ENCODE measurements around the gene ANO10.

The ANO10 gene

GRCh38 chr3:43542328-43543043 is 79.3 kb downstream of the ANO10 start:
- no peaks in the 10 kb centered on the region for H3K4me1 ChIP-seq (ENCODE audit: insufficient read depth, low read length, severe bottlenecking)
- H3F3A ChIP-seq (ENCODE audit: insufficient read depth, low read length) = no peaks in the 10 kb centered on the region
- no peak overlapping the region for H3K4me2 ChIP-seq (ENCODE audit: low read length)
- H4K20me1 ChIP-seq (ENCODE audit: insufficient read depth, low read length) = no peaks in the 10 kb centered on the region
- H3K9me2 ChIP-seq (ENCODE audit: low read depth, low read length) = no peaks in the 10 kb centered on the region
- no peaks in the 10 kb centered on the region for H3K27me3 ChIP-seq (ENCODE audit: insufficient read depth, low read length)
- H3K79me2 ChIP-seq (ENCODE audit: insufficient read depth, low read length) = no peaks in the 10 kb centered on the region
- no peak overlapping the region for H3K9ac ChIP-seq (ENCODE audit: low read length)
- TF ChIP-seq CTCF (IDR thresholded peaks at IDR 0.05; ENCODE audit: low read length) (no peak), EZH2 (IDR thresholded peaks at IDR 0.05; ENCODE audit: borderline replicate concordance, low read length) (no peak)
- no peaks in the 10 kb centered on the region for H3K9me3 ChIP-seq (ENCODE audit: low read length)
- H3K4me3 ChIP-seq (ENCODE audit: low read depth, low read length, poor library complexity, severe bottlenecking) = no peak overlapping the region
- no peaks in the 10 kb centered on the region for H3K36me3 ChIP-seq (ENCODE audit: insufficient read depth, low read length)
- H3K27ac ChIP-seq (ENCODE audit: low read depth, low read length, poor library complexity, severe bottlenecking) = no peak overlapping the region
- H2AFZ ChIP-seq (ENCODE audit: low read length) = no peak overlapping the region

GRCh38 chr3:43540624-43541023 is 81.2 kb downstream of the ANO10 start:
- Histone ChIP-seq H3K9ac (ENCODE audit: low read length) (no peak overlapping the region), H3K9me2 (ENCODE audit: low read depth, low read length) (no peaks in the 10 kb centered on the region), H3F3A (ENCODE audit: insufficient read depth, low read length) (no peaks in the 10 kb centered on the region), H3K4me1 (ENCODE audit: insufficient read depth, low read length, severe bottlenecking) (no peaks in the 10 kb centered on the region), H4K20me1 (ENCODE audit: insufficient read depth, low read length) (no peaks in the 10 kb centered on the region), H3K36me3 (ENCODE audit: insufficient read depth, low read length) (no peaks in the 10 kb centered on the region), H3K9me3 (ENCODE audit: low read length) (no peaks in the 10 kb centered on the region), H2AFZ (ENCODE audit: low read length) (no peak overlapping the region), H3K27ac (ENCODE audit: low read depth, low read length, poor library complexity, severe bottlenecking) (no peak overlapping the region), H3K4me3 (ENCODE audit: low read depth, low read length, poor library complexity, severe bottlenecking) (no peak overlapping the region), H3K79me2 (ENCODE audit: insufficient read depth, low read length) (no peaks in the 10 kb centered on the region), H3K4me2 (ENCODE audit: low read length) (no peak overlapping the region), H3K27me3 (ENCODE audit: insufficient read depth, low read length) (no peaks in the 10 kb centered on the region)
- no peak for TF ChIP-seq CTCF (IDR thresholded peaks at IDR 0.05; ENCODE audit: low read length)
- TF ChIP-seq EZH2 (IDR thresholded peaks at IDR 0.05; ENCODE audit: borderline replicate concordance, low read length) = no peak

- Histone ChIP-seq H2AFZ (ENCODE audit: low read length) (no peak overlapping the region), H3K27ac (ENCODE audit: low read depth, low read length, poor library complexity, severe bottlenecking) (no peak overlapping the region), H3K27me3 (ENCODE audit: insufficient read depth, low read length) (no peaks in the 10 kb centered on the region), H4K20me1 (ENCODE audit: insufficient read depth, low read length) (no peaks in the 10 kb centered on the region), H3K4me3 (ENCODE audit: low read depth, low read length, poor library complexity, severe bottlenecking) (no peak overlapping the region), H3K4me1 (ENCODE audit: insufficient read depth, low read length, severe bottlenecking) (no peaks in the 10 kb centered on the region), H3K36me3 (ENCODE audit: insufficient read depth, low read length) (no peaks in the 10 kb centered on the region), H3K9ac (ENCODE audit: low read length) (no peak overlapping the region), H3F3A (ENCODE audit: insufficient read depth, low read length) (no peaks in the 10 kb centered on the region), H3K9me2 (ENCODE audit: low read depth, low read length) (no peaks in the 10 kb centered on the region), H3K4me2 (ENCODE audit: low read length) (no peak overlapping the region), H3K79me2 (ENCODE audit: insufficient read depth, low read length) (no peaks in the 10 kb centered on the region), H3K9me3 (ENCODE audit: low read length) (no peaks in the 10 kb centered on the region)
- TF ChIP-seq EZH2 (IDR thresholded peaks at IDR 0.05; ENCODE audit: borderline replicate concordance, low read length) (no peak), CTCF (IDR thresholded peaks at IDR 0.05; ENCODE audit: low read length) (no peak)
These were observed 82.5 kb downstream of the ANO10 start for GRCh38 chr3:43539321-43539720.

Data from OCI-LY1 (cell line).